Measurements from ENCODE around the gene CD3E. TPM values are rescaled to one million over a fixed set of nuclear protein-coding genes. Genes with fewer than 3 reads are reported as not detected.

Gene CD3E
- total and polyA plus RNA-seq, 2 donors (not counting 3 experiments of a cell fraction or from before 2014, with no cell fraction given): not detected

DNA sequence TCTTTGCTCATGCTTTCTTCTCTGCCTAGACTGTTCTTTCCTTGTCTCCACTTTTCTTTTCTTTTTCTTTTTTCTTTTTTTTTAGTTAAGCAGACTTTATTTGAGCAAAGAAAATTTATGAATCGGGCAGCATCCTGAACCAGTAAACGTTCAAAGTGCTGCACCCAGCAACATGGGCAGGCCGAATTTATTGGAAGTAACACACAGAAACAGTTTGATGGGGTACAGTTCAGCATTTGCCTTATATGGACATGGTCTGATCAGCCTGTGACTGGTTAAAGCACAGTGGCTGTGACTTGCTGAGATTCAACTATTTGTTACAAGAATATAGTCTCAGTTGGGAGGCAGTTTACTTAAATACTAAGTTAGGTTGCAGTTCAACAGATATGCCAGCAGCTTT, 16.0 kb downstream of the CD3E start:
- no peaks in the 10 kb centered on the region for H3K36me3 ChIP-seq (ENCODE audit: control insufficient read depth in 2 of 2, extremely low read depth in 1 of 2, insufficient read depth in 2 of 2, low read length in 2 of 2)
- H3K27ac ChIP-seq (ENCODE audit: insufficient read depth, low read depth, low read length): no peak overlapping the region
- no peak overlapping the region for H3K9ac ChIP-seq (replicated peaks; ENCODE audit: extremely low read depth, insufficient read depth, low read length)
- H3K9me1 ChIP-seq (replicated peaks; ENCODE audit: control insufficient read depth, extremely low read depth, insufficient read depth, low read length): no peaks in the 10 kb centered on the region
- no peak for TF ChIP-seq EZH2 (IDR thresholded peaks at IDR 0.05; ENCODE audit: borderline replicate concordance, low read depth, low read length, severe bottlenecking)
- TF ChIP-seq POLR2AphosphoS5 (IDR thresholded peaks at IDR 0.05; ENCODE audit: insufficient read depth, low read depth, low read length): no peak
- no peak for TF ChIP-seq CTCF (IDR thresholded peaks at IDR 0.05; ENCODE audit: extremely low read depth in 1 of 2, insufficient read depth in 1 of 2, low read depth in 1 of 2, low read length in 2 of 2)
- no peak for TF ChIP-seq FOS (IDR thresholded peaks at IDR 0.05; ENCODE audit: borderline replicate concordance, insufficient read depth, low read length)
- peaks cover 1 to 11% of the 10 kb centered on the region in 2 experiments for H3K27me3 ChIP-seq (ENCODE audit: control insufficient read depth in 2 of 2, insufficient read depth in 2 of 2, low read length in 2 of 2)
- FAIRE-seq (no peak), DNase-seq (ENCODE audit: low read depth, low spot score) (no peak)
- H4K20me1 ChIP-seq (replicated peaks; ENCODE audit: control insufficient read depth, extremely low read depth, insufficient read depth, low read length): peaks cover 2% of the 10 kb centered on the region
- no peak overlapping the region for H3K4me3 ChIP-seq (replicated peaks in 1 of 3; ENCODE audit: insufficient read depth in 1 of 3, low read depth in 1 of 3, low read length in 3 of 3)
- ChIA-PET CTCF (no interaction called here), POLR2A (no interaction called here)
- H3K4me1 ChIP-seq (ENCODE audit: control insufficient read depth, extremely low read depth, insufficient read depth, low read length): no peaks in the 10 kb centered on the region
- H3K9me3 ChIP-seq (replicated peaks; ENCODE audit: control insufficient read depth, insufficient read depth, low read length): no peaks in the 10 kb centered on the region
- no peaks in the 10 kb centered on the region for H3K79me2 ChIP-seq (ENCODE audit: control insufficient read depth, insufficient read depth, low read length)
- intact Hi-C loops (cut with micrococcal nuclease): no loop called here
- no TSS peak for BruUV-seq (replicated peaks)
- no peak overlapping the region for H2AFZ ChIP-seq (ENCODE audit: low read depth, low read length)
- H3K4me2 ChIP-seq (ENCODE audit: insufficient read depth, low read length): no peak overlapping the region
- dilution Hi-C loops (cut with MboI; ENCODE audit: extremely low pct_ligation_motif_present, low sequenced_read_pairs): no loop called here

- Histone ChIP-seq H4K20me1 (replicated peaks; ENCODE audit: control insufficient read depth, extremely low read depth, insufficient read depth, low read length) (peaks cover 2% of the 10 kb centered on the region), H3K27ac (ENCODE audit: insufficient read depth, low read depth, low read length) (no peak overlapping the region), H3K36me3 (ENCODE audit: control insufficient read depth in 2 of 2, extremely low read depth in 1 of 2, insufficient read depth in 2 of 2, low read length in 2 of 2) (no peaks in the 10 kb centered on the region), H3K9ac (replicated peaks; ENCODE audit: extremely low read depth, insufficient read depth, low read length) (no peak overlapping the region), H3K4me1 (ENCODE audit: control insufficient read depth, extremely low read depth, insufficient read depth, low read length) (no peaks in the 10 kb centered on the region), H3K4me3 (replicated peaks in 1 of 3; ENCODE audit: insufficient read depth in 1 of 3, low read depth in 1 of 3, low read length in 3 of 3) (no peak overlapping the region), H3K27me3 (ENCODE audit: control insufficient read depth in 2 of 2, insufficient read depth in 2 of 2, low read length in 2 of 2) (peaks cover 1 to 11% of the 10 kb centered on the region in 2 experiments), H3K9me3 (replicated peaks; ENCODE audit: control insufficient read depth, insufficient read depth, low read length) (no peaks in the 10 kb centered on the region), H3K9me1 (replicated peaks; ENCODE audit: control insufficient read depth, extremely low read depth, insufficient read depth, low read length) (no peaks in the 10 kb centered on the region), H3K79me2 (ENCODE audit: control insufficient read depth, insufficient read depth, low read length) (no peaks in the 10 kb centered on the region), H3K4me2 (ENCODE audit: insufficient read depth, low read length) (no peak overlapping the region), H2AFZ (ENCODE audit: low read depth, low read length) (no peak overlapping the region)
- dilution Hi-C loops (cut with MboI; ENCODE audit: extremely low pct_ligation_motif_present, low sequenced_read_pairs): no loop called here
- DNase-seq (ENCODE audit: low read depth, low spot score): no peak
- ChIA-PET CTCF (no interaction called here), POLR2A (no interaction called here)
- TF ChIP-seq POLR2A (IDR thresholded peaks at IDR 0.05; ENCODE audit: low read depth, low read length): no peak
- TF ChIP-seq MYC (IDR thresholded peaks at IDR 0.05; ENCODE audit: low read depth, low read length): no peak
- intact Hi-C loops (cut with micrococcal nuclease): no loop called here
- BruUV-seq (replicated peaks): no TSS peak
- no peak for FAIRE-seq
These were observed 17.0 kb downstream of the CD3E start for GRCh38 chr11:118321386-118322082.
